Gastroesophageal sphincter (tissue), 4 donors: ENCODE data around the gene ADD1. TPM values are rescaled to one million over a fixed set of nuclear protein-coding genes. Genes with fewer than 3 reads are reported as not detected.

Experiments
- ATAC-seq: fragments of 150-250 bp; one replicate; pipeline ENCODE4 v1.9.1; 2016; ENCODE audit warnings: mild to moderate bottlenecking, moderate library complexity
- H3K27ac ChIP-seq, 4 donors: fragments of 200-600 bp; sonication (generic) in 3 of 4; 1 replicate in 3 of 4; 2 replicates in 1 of 4; pipeline ENCODE4 v1.5.1; 2016 to 2019
- H3K27me3 ChIP-seq: fragments of 200-600 bp; sonication (generic); one replicate; pipeline ENCODE4 v1.5.1; 2019
- H3K36me3 ChIP-seq, 2 donors: fragments of 200-600 bp; sonication (generic); one replicate each; pipeline ENCODE4 v1.5.1; 2019; ENCODE audit warnings: control low read depth in 1 of 2
- H3K4me1 ChIP-seq, 3 donors: fragments of 200-600 bp; sonication (generic); 1 replicate in 2 of 3; 2 replicates in 1 of 3; pipeline ENCODE4 v1.5.1; 2016 to 2019; ENCODE audit warnings: control low read depth in 2 of 3
- H3K4me3 ChIP-seq, 2 donors: fragments of 200-600 bp; sonication (generic); one replicate each; pipeline ENCODE4 v1.5.1; 2019; ENCODE audit warnings: mild to moderate bottlenecking in 1 of 2, moderate library complexity in 1 of 2
- H3K9me3 ChIP-seq, 3 donors: fragments of 200-600 bp; sonication (generic); one replicate each; pipeline ENCODE4 v1.5.1; 2017 to 2019; ENCODE audit warnings: control low read depth in 2 of 3
- EP300 ChIP-seq: sonication (generic); formaldehyde crosslinking; IDR thresholded peaks from one replicate; pipeline ENCODE4 v1.6.1; 2017; ENCODE audit warnings: antibody characterized with exemption, mild to moderate bottlenecking
- POLR2A ChIP-seq, 2 donors: fragments of 450-650 bp; IDR thresholded peaks; one replicate each; pipeline ENCODE4 v1.6.1; 2017; ENCODE audit warnings: antibody characterized with exemption in 2 of 2, mild to moderate bottlenecking in 2 of 2, moderate library complexity in 1 of 2
- POLR2AphosphoS5 ChIP-seq: sonication (generic); formaldehyde crosslinking; IDR thresholded peaks from one replicate; pipeline ENCODE4 v1.6.1; 2017; ENCODE audit warnings: antibody characterized with exemption
- WGBS, 2 donors: methylation state at CpG; one replicate each; pipeline ENCODE4 v1.1.5; 2018; ENCODE audit warnings: low coverage in 1 of 2; 5-methylcytosine and 5-hydroxymethylcytosine counted together
- total RNA-seq, 4 donors: library from RNA; depleted of rRNA; stranded (reverse); fragments of >200 nt; gene quantifications; one replicate each; pipeline ENCODE4 v1.1.0, GENCODE V29; 2016
- TF ChIP-seq, protein P1 (sequence below), 4 experiments: fragments of 200-600 bp in 2 of 4; fragments of 450-650 bp in 2 of 4; sonication (generic) in 1 of 4; IDR thresholded peaks; one replicate each; pipeline ENCODE4 v1.5.1; 2017 to 2019; ENCODE audit warnings: antibody characterized with exemption in 4 of 4, mild to moderate bottlenecking in 2 of 4, moderate library complexity in 2 of 4

ADD1 gene
- total RNA-seq, 4 donors from 2014 or later: 230 to 384 (median 297) TPM

DNA sequence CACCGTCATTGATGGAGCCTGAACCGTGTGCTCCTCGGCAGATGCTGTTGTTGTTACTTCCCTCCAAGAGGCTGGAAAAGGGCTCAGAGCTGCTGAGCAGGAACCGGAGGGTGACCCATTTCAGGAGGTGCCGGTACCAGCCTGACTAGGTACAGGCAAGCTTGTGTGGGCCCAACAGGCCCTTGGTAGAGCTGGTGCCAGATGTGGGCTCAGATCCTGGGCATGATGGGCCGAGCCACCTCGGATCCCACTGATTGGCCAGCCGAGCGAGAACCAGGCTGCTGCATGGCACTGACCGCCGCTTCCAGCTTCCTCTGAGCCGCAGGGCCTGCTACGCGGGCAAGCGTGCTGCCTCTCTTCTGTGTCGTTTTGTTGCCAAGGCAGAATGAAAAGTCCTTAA is 85.8 kb downstream of the ADD1 start:
- 77 to 87% methylated on average over 6 to 7 of the region's 16 CpGs for WGBS, 2 donors
- no peaks in the 10 kb centered on the region for H3K27me3 ChIP-seq
- peaks cover 0 to 40% (median 15%) of the 10 kb centered on the region in 3 donors for H3K4me1 ChIP-seq
- H3K4me3 ChIP-seq: no peak overlapping the region
- no peak for ATAC-seq
- H3K36me3 ChIP-seq: peaks cover 0 to 76% of the 10 kb centered on the region in 2 donors
- no peak for TF ChIP-seq POLR2A (IDR thresholded peaks at IDR 0.05)
- no peak for TF ChIP-seq EP300
- no peaks in the 10 kb centered on the region for H3K9me3 ChIP-seq
- peak overlapping the region in 1 of 4 donors; percentile 14 for H3K27ac ChIP-seq

DNA sequence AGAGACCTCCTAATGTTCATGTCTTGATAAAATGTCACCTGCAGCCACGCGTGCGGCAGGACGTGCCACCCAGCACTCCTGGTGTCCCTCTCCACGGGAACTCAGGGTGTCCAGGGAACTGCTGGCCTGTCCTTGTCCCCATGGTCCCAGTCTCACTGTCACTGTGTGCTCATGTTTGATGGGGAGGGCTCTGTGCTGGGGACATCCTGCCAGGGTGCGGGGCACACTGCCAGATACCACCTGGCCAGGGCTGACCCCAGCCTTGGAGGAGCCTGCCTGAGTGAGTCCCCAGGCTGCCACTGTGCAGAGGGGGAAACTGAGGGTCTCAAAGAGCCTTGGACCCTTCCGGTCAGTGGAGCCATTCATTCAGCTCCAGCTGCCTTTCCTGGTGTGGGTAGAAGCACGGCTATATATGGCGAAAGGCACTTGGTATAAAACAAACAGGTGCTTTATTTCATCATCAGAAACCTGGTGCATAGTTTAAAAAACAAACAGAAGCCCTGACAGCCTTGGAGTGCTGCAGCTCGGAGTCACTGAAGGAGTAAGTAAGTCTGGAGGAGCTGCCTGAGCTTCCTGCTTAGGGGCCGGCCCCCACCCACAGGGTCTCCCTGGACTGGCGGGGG is 86.6 kb downstream of the ADD1 start:
- no peak overlapping the region for H3K4me3 ChIP-seq
- ATAC-seq: no peak
- H3K9me3 ChIP-seq: no peaks in the 10 kb centered on the region
- H3K27me3 ChIP-seq: no peaks in the 10 kb centered on the region
- H3K36me3 ChIP-seq: peaks cover 0 to 68% of the 10 kb centered on the region in 2 donors
- peaks cover 0 to 42% (median 16%) of the 10 kb centered on the region in 3 donors for H3K4me1 ChIP-seq
- H3K27ac ChIP-seq: peak overlapping the region in 3 of 4 donors; percentile 92 to 96 (median 94)
- 73% methylated on average over 6 of the region's 12 CpGs; no CpG with 5 or more reads in 1 of the 2 donors for WGBS, 2 donors
- no peak for TF ChIP-seq POLR2AphosphoS5
- no peak for TF ChIP-seq POLR2A (IDR thresholded peaks at IDR 0.05)
- TF ChIP-seq, protein P1, sequence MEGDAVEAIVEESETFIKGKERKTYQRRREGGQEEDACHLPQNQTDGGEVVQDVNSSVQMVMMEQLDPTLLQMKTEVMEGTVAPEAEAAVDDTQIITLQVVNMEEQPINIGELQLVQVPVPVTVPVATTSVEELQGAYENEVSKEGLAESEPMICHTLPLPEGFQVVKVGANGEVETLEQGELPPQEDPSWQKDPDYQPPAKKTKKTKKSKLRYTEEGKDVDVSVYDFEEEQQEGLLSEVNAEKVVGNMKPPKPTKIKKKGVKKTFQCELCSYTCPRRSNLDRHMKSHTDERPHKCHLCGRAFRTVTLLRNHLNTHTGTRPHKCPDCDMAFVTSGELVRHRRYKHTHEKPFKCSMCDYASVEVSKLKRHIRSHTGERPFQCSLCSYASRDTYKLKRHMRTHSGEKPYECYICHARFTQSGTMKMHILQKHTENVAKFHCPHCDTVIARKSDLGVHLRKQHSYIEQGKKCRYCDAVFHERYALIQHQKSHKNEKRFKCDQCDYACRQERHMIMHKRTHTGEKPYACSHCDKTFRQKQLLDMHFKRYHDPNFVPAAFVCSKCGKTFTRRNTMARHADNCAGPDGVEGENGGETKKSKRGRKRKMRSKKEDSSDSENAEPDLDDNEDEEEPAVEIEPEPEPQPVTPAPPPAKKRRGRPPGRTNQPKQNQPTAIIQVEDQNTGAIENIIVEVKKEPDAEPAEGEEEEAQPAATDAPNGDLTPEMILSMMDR (IDR thresholded peaks at IDR 0.05): no peak
- TF ChIP-seq EP300: no peak

DNA sequence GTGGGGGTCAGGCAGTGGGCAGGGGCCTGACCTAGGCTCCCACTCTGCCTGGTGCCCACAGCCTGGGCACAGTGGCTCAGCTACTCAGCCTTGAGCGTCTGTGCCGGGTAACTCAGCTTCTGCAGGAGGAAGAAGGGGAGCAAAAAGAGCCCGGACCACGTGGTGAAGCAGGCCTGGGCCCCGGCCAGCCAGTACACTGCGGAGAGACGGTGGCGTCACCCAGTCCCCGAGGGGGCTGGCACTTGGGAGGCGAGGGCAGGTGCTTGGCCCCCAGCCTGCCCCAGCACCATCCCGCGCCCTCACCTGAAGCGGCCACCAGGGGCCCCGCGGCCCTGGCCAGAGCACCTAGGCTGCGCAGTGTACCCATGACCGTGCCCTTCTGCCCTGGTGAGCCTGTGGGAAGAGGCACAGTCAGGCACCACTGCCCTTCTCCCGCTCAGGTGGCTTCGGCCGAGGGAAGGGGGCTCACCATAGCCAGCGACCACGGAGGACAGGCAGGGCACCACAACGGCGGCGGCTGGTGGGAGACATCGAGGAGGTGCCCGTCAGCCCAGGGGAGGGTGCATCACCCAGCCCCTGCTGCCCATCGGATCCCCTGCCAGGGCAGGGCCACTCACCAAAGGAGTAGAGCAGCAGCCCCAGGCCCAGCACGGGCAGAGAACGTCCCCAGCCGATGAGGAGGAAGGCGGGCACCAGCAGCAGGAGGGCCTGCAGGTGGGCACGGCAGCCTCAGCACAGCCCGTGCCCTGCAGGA is 87.3 kb downstream of the ADD1 start:
- TF ChIP-seq POLR2A (IDR thresholded peaks at IDR 0.05) (no peak), EP300 (no peak), POLR2AphosphoS5 (peak; percentile 6)
- TF ChIP-seq, protein P1 (IDR thresholded peaks at IDR 0.05): peak in 1 of 4 experiments; percentile 14
- H3K4me1 ChIP-seq: peaks cover 0 to 49% (median 22%) of the 10 kb centered on the region in 3 donors
- H3K4me3 ChIP-seq: no peak overlapping the region
- 20% methylated on average over 1 of the region's 34 CpGs for WGBS, 2 donors
- H3K9me3 ChIP-seq: no peaks in the 10 kb centered on the region
- H3K27ac ChIP-seq: peak overlapping the region in 3 of 4 donors; percentile 92 to 96 (median 94)
- H3K27me3 ChIP-seq: no peaks in the 10 kb centered on the region
- no peak for ATAC-seq
- H3K36me3 ChIP-seq: peaks cover 0 to 61% of the 10 kb centered on the region in 2 donors

DNA sequence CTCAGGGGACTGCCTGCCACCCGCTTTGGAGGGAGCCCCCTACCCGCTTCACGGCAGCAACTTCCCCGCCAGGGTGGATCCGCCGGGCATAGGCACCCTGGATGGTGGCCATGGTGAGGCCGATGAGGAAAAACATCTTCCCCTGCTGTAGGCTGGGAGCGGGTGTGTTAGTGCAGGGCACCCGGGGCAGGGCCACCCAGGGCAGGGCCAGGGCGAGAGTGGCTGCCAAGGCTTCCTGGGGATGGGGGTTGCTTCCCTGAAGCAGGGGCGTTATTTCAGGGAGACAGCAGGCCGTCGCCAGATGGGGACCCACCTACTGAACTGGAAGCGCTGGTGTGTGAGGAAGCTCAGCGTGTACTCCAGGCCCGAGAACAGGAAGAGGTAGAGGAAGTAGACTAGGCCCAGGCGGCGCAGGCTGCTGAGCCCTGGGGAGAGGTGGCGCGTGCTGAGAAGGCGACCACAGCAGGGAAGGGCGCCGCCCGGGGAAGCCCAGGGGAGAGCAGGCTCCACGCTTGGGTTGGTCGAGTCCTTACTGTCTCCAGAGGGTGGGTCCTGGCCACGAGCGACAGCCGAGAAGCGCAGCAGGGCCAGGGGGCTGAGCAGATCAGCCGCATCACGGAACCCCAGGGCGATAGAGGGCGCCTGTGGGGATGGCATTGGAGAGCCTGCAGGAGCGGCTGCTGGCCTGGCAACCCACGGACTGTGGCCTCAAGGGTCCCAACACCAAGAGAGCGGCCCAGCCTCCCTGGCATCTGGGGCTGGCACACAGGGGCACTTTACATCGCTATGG is 88.1 kb downstream of the ADD1 start:
- H3K9me3 ChIP-seq: no peaks in the 10 kb centered on the region
- no peak overlapping the region for H3K4me3 ChIP-seq
- peaks cover 0 to 54% of the 10 kb centered on the region in 2 donors for H3K36me3 ChIP-seq
- TF ChIP-seq POLR2A (IDR thresholded peaks at IDR 0.05) (no peak), POLR2AphosphoS5 (peak; percentile 8), EP300 (no peak)
- TF ChIP-seq, protein P1 (IDR thresholded peaks at IDR 0.05): no peak
- H3K27ac ChIP-seq: peak overlapping the region in 3 of 4 donors; percentile 92 to 96 (median 94)
- no peaks in the 10 kb centered on the region for H3K27me3 ChIP-seq
- peaks cover 0 to 56% (median 22%) of the 10 kb centered on the region in 3 donors for H3K4me1 ChIP-seq
- 85% methylated on average over 22 of the region's 38 CpGs; no CpG with 5 or more reads in 1 of the 2 donors for WGBS, 2 donors
- ATAC-seq: peak; percentile 16
